HepG2 (cell line): Measurements from ENCODE around the gene RAB35. TPM values are rescaled to one million over a fixed set of nuclear protein-coding genes. Genes with fewer than 3 reads are reported as not detected.

Experiments used
- CHCHD3 ChIP-seq: sonication (generic); formaldehyde crosslinking; IDR thresholded peaks from 2 replicates; pipeline ENCODE4 v1.8.0; 2022; ENCODE audit warnings: mild to moderate bottlenecking, missing genetic modification reagents, moderate library complexity
- ELF4 ChIP-seq: sonication (generic); formaldehyde crosslinking; IDR thresholded peaks from 2 replicates; pipeline ENCODE4 v1.5.0; 2020; ENCODE audit warnings: missing genetic modification reagents, mild to moderate bottlenecking, moderate library complexity, borderline replicate concordance
- HNF4A ChIP-seq: sonication (generic); formaldehyde crosslinking; IDR thresholded peaks from 2 replicates; pipeline ENCODE4 v1.4.0; 2020; ENCODE audit warnings: missing genetic modification reagents
- HNRNPK ChIP-seq: fragments of 200-400 bp; formaldehyde crosslinking; IDR thresholded peaks from 2 replicates; pipeline ENCODE4 v1.6.1; 2018; ENCODE audit warnings: low read length, low read depth, moderate library complexity, mild to moderate bottlenecking; ENCODE audit not compliant: poor library complexity, severe bottlenecking
- KDM5B ChIP-seq: sonication (generic); formaldehyde crosslinking; IDR thresholded peaks from 2 replicates; pipeline ENCODE4 v1.4.0; 2020; ENCODE audit warnings: missing genetic modification reagents, mild to moderate bottlenecking, borderline replicate concordance
- KMT2A ChIP-seq: sonication (generic); formaldehyde crosslinking; IDR thresholded peaks from 2 replicates; pipeline ENCODE4 v1.4.0; 2020; ENCODE audit warnings: missing genetic modification reagents
- NCOR1 ChIP-seq: fragments of 200-600 bp; sonication (generic); IDR thresholded peaks from 2 replicates; pipeline ENCODE4 v1.7.0; 2017; ENCODE audit warnings: antibody characterized with exemption, low read length, borderline replicate concordance
- NFYC ChIP-seq: IDR thresholded peaks from 2 replicates; pipeline ENCODE4 v1.6.1; 2016; ENCODE audit warnings: missing genetic modification reagents, missing compliant biosample characterization
- SNAPC2 ChIP-seq: sonication (generic); formaldehyde crosslinking; IDR thresholded peaks from 2 replicates; pipeline ENCODE4 v1.8.1; 2022; ENCODE audit warnings: mild to moderate bottlenecking, missing genetic modification reagents
- SOX13 ChIP-seq, 3 experiments: fragments of 450-650 bp in 1 of 3; sonication (generic) in 1 of 3; formaldehyde crosslinking in 1 of 3; IDR thresholded peaks in 2 of 3; conservative IDR thresholded peaks in 1 of 3; 2 replicates each; pipeline versions ENCODE4 v1.5.0 to v1.6.1; 2016 to 2020; ENCODE audit warnings: antibody characterized with exemption in 1 of 3, mild to moderate bottlenecking in 1 of 3, missing compliant biosample characterization in 1 of 3, missing genetic modification reagents in 1 of 3, moderate library complexity in 1 of 3
- ZFP41 ChIP-seq: sonication (generic); formaldehyde crosslinking; IDR thresholded peaks from 2 replicates; pipeline ENCODE4 v1.4.0; 2020; ENCODE audit warnings: mild to moderate bottlenecking, missing genetic modification reagents, borderline replicate concordance
- ZNF20 ChIP-seq: sonication (generic); formaldehyde crosslinking; IDR thresholded peaks from 2 replicates; pipeline ENCODE4 v1.4.0; 2020; ENCODE audit warnings: mild to moderate bottlenecking, moderate library complexity, missing genetic modification reagents
- ZNF549 ChIP-seq: sonication (generic); formaldehyde crosslinking; IDR thresholded peaks from 2 replicates; pipeline ENCODE4 v1.5.0; 2020; ENCODE audit warnings: missing genetic modification reagents
- polyA plus RNA-seq, 8 experiments: library from polyadenylated mRNA; depleted of rRNA in 3 of 8; stranded (reverse) in 7 of 8; unstranded in 1 of 8; fragments of >200 nt; fragmentation: Illumina TruSeq in 4 of 8; extraction: Trizol in 4 of 8; gene quantifications; 2 replicates each; pipeline versions ENCODE4 v1.2.1 to v1.2.3, GENCODE V29; 2011 to 2016; ENCODE audit warnings: low read depth in 4 of 8, missing spikeins in 1 of 8, mixed read lengths in 1 of 8; ENCODE audit not compliant: insufficient read depth in 1 of 8
- total RNA-seq, 5 experiments: library from RNA; depleted of rRNA; stranded (reverse); fragments of >200 nt; fragmentation: Illumina TruSeq; extraction: Trizol; gene quantifications; 2 replicates each; pipeline ENCODE4 v1.2.3, GENCODE V29; 2016; ENCODE audit warnings: low read depth in 1 of 5
- TF ChIP-seq, protein P1 (sequence below): sonication (generic); formaldehyde crosslinking; IDR thresholded peaks from 2 replicates; pipeline ENCODE4 v1.4.0; 2020; ENCODE audit warnings: missing genetic modification reagents, borderline replicate concordance
- TF ChIP-seq, protein P2 (sequence below): sonication (generic); formaldehyde crosslinking; IDR thresholded peaks from 2 replicates; pipeline ENCODE4 v1.4.0; 2020; ENCODE audit warnings: missing genetic modification reagents; ENCODE audit errors: not compliant biosample characterization
- TF ChIP-seq, protein P3 (sequence below): sonication (generic); formaldehyde crosslinking; IDR thresholded peaks from 2 replicates; pipeline ENCODE4 v1.4.0; 2020; ENCODE audit warnings: mild to moderate bottlenecking, missing genetic modification reagents
- TF ChIP-seq, protein P4 (sequence below): sonication (generic); formaldehyde crosslinking; IDR thresholded peaks from 2 replicates; pipeline ENCODE4 v1.4.0; 2020; ENCODE audit warnings: missing genetic modification reagents
- TF ChIP-seq, protein P5 (sequence below): IDR thresholded peaks from 2 replicates; pipeline ENCODE4 v1.6.1; 2016; ENCODE audit warnings: low read depth, missing genetic modification reagents, missing compliant biosample characterization
- TF ChIP-seq, protein P6 (sequence below): sonication (generic); formaldehyde crosslinking; IDR thresholded peaks from 2 replicates; pipeline ENCODE4 v1.8.0; 2022; ENCODE audit warnings: low read depth, missing genetic modification reagents

Gene RAB35
- total and polyA plus RNA-seq, 2 of the 13 experiments (the other 11 are each of a cell fraction or from before 2014, with no cell fraction given), result 25.2 to 29.1 TPM

DNA sequence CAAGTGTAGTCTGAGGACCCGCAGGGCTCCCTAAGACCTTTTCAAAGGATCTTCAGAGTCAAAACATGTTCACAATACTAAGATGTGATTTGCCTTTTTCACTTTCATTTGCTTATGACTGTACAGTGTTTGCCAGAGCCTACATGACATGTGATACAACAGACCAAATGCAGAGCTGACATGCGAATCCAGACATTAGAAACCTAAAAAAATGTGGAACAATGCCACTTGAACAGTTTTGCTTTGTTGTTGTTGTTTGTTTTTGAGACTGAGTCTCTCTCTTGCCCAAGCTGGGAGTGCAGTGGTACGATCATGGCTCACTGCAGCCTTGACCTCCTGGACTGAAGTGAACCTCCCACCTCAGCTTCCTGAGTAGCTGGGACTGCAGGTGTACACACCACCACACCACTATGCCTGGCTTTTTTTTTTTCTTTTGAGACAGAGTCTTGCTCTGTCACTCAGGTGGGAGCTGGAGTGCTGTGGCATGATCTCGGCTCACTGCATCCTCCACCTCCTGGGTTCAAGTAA is 5.3 kb upstream of the RAB35 start (continued):
- TF ChIP-seq, protein P1, sequence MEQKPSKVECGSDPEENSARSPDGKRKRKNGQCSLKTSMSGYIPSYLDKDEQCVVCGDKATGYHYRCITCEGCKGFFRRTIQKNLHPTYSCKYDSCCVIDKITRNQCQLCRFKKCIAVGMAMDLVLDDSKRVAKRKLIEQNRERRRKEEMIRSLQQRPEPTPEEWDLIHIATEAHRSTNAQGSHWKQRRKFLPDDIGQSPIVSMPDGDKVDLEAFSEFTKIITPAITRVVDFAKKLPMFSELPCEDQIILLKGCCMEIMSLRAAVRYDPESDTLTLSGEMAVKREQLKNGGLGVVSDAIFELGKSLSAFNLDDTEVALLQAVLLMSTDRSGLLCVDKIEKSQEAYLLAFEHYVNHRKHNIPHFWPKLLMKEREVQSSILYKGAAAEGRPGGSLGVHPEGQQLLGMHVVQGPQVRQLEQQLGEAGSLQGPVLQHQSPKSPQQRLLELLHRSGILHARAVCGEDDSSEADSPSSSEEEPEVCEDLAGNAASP, result peak; percentile 82; the same call in 1 of the 2 replicates
- no peak for TF ChIP-seq ZNF549 (CRISPR knock-in tag)
- TF ChIP-seq ZNF20 (CRISPR knock-in tag), result no peak
- TF ChIP-seq NFYC (CRISPR knock-in tag), result no peak
- TF ChIP-seq ELF4 (CRISPR knock-in tag), result no peak
- TF ChIP-seq, protein P2, sequence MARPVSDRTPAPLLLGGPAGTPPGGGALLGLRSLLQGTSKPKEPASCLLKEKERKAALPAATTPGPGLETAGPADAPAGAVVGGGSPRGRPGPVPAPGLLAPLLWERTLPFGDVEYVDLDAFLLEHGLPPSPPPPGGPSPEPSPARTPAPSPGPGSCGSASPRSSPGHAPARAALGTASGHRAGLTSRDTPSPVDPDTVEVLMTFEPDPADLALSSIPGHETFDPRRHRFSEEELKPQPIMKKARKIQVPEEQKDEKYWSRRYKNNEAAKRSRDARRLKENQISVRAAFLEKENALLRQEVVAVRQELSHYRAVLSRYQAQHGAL (CRISPR knock-in tag), result no peak
- no peak for TF ChIP-seq ZFP41 (CRISPR knock-in tag)
- TF ChIP-seq NCOR1, result peak; percentile 59; the same call in 1 of the 2 replicates
- TF ChIP-seq KMT2A (CRISPR knock-in tag), result no peak
- TF ChIP-seq HNF4A, result peak; percentile 82
- no peak for TF ChIP-seq HNRNPK
- TF ChIP-seq, protein P3, sequence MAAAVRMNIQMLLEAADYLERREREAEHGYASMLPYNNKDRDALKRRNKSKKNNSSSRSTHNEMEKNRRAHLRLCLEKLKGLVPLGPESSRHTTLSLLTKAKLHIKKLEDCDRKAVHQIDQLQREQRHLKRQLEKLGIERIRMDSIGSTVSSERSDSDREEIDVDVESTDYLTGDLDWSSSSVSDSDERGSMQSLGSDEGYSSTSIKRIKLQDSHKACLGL, result no peak
- TF ChIP-seq, protein P4, sequence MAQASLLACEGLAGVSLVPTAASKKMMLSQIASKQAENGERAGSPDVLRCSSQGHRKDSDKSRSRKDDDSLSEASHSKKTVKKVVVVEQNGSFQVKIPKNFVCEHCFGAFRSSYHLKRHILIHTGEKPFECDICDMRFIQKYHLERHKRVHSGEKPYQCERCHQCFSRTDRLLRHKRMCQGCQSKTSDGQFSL, result no peak
- no peak for TF ChIP-seq KDM5B (CRISPR knock-in tag)
- peak; percentile 83 for TF ChIP-seq SOX13 (IDR thresholded peaks at IDR 0.05)
- TF ChIP-seq SOX13 (CRISPR knock-in tag; conservative IDR thresholded peaks at IDR 0.05 in 1 of 2, IDR thresholded peaks at IDR 0.05 in 1 of 2), result peak in 1 of 2 experiments; percentile 94; a peak in 2 of 4 replicates
- no peak for TF ChIP-seq CHCHD3 (CRISPR knock-in tag)
- TF ChIP-seq SNAPC2, result no peak
- TF ChIP-seq, protein P5, sequence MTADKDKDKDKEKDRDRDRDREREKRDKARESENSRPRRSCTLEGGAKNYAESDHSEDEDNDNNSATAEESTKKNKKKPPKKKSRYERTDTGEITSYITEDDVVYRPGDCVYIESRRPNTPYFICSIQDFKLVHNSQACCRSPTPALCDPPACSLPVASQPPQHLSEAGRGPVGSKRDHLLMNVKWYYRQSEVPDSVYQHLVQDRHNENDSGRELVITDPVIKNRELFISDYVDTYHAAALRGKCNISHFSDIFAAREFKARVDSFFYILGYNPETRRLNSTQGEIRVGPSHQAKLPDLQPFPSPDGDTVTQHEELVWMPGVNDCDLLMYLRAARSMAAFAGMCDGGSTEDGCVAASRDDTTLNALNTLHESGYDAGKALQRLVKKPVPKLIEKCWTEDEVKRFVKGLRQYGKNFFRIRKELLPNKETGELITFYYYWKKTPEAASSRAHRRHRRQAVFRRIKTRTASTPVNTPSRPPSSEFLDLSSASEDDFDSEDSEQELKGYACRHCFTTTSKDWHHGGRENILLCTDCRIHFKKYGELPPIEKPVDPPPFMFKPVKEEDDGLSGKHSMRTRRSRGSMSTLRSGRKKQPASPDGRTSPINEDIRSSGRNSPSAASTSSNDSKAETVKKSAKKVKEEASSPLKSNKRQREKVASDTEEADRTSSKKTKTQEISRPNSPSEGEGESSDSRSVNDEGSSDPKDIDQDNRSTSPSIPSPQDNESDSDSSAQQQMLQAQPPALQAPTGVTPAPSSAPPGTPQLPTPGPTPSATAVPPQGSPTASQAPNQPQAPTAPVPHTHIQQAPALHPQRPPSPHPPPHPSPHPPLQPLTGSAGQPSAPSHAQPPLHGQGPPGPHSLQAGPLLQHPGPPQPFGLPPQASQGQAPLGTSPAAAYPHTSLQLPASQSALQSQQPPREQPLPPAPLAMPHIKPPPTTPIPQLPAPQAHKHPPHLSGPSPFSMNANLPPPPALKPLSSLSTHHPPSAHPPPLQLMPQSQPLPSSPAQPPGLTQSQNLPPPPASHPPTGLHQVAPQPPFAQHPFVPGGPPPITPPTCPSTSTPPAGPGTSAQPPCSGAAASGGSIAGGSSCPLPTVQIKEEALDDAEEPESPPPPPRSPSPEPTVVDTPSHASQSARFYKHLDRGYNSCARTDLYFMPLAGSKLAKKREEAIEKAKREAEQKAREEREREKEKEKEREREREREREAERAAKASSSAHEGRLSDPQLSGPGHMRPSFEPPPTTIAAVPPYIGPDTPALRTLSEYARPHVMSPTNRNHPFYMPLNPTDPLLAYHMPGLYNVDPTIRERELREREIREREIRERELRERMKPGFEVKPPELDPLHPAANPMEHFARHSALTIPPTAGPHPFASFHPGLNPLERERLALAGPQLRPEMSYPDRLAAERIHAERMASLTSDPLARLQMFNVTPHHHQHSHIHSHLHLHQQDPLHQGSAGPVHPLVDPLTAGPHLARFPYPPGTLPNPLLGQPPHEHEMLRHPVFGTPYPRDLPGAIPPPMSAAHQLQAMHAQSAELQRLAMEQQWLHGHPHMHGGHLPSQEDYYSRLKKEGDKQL (CRISPR knock-in tag), result 0 out of 2 replicates have a peak, but pooled peaks have one; percentile 25
- TF ChIP-seq, protein P6, sequence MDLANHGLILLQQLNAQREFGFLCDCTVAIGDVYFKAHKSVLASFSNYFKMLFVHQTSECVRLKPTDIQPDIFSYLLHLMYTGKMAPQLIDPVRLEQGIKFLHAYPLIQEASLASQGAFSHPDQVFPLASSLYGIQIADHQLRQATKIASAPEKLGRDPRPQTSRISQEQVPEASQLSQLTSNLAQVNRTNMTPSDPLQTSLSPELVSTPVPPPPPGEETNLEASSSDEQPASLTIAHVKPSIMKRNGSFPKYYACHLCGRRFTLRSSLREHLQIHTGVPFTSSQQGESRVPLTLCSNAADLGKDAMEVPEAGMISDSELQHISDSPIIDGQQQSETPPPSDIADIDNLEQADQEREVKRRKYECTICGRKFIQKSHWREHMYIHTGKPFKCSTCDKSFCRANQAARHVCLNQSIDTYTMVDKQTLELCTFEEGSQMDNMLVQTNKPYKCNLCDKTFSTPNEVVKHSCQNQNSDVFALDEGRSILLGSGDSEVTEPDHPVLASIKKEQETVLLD (CRISPR knock-in tag), result no peak
